Measurements from ENCODE around the gene KDM4B. TPM values are rescaled to one million over a fixed set of nuclear protein-coding genes. Genes with fewer than 3 reads are reported as not detected.

KDM4B gene
- total and polyA plus RNA-seq, 2 of the 8 experiments (the other 6 are each of a cell fraction or from before 2014, with no cell fraction given): 12.0 to 31.9 TPM

DNA sequence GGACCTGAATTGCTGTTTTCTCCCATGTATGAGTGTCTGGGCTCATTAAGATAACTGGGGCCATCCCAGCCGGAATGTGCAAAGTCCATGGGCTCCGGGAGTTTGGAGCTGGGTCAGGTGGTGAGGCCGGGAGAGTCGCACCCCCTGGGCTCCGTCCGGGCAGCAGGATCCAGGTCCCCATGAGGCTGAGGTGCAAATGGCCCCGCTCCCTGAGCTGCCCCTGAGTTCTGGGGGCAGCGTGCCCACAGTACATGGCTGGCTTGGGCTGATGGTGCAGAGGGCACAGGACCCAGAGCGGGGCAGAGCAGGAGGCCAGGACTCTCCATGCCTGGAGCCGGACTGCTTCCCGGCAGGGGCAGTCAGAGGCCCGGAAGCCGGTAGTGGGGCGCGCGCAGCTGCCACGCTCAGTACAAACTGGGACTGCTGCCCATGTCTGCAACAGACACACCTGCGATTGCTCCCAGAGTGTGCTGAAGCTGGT is 136.0 kb downstream of the KDM4B start:
- 92% methylated on average over 18 of the region's 18 CpGs; no CpG with 5 or more reads in 1 of the 2 experiments for WGBS, 2 experiments (ENCODE audit: extremely low coverage in 1 of 2, insufficient coverage in 1 of 2, insufficient read length in 1 of 2, insufficient replicate concordance in 2 of 2, low coverage in 1 of 2, low lambda C conversion rate in 2 of 2, missing lambda C conversion rate in 1 of 2)
- H2BK120ac ChIP-seq (replicated peaks; ENCODE audit: low read depth, low read length): no peak overlapping the region
- no peak overlapping the region for H3K23ac ChIP-seq (ENCODE audit: insufficient read length)
- H3K36me3 ChIP-seq (ENCODE audit: control insufficient read depth in 2 of 4, insufficient read depth in 4 of 4, low read length in 3 of 4): no peaks in the 10 kb centered on the region
- H3K14ac ChIP-seq (ENCODE audit: insufficient read length): no peak overlapping the region
- no peaks in the 10 kb centered on the region for H3K23me2 ChIP-seq (ENCODE audit: low read depth, low read length)
- peaks cover 2% of the 10 kb centered on the region in 2 experiments; a peak in 3 of 4 replicates for H3K9me3 ChIP-seq (ENCODE audit: insufficient read depth in 2 of 2, low read depth in 1 of 2, low read length in 1 of 2)
- TF ChIP-seq TAF7 (optimal IDR thresholded peaks at IDR 0.05; ENCODE audit: borderline replicate concordance, low read depth, low read length): no peak
- no peaks in the 10 kb centered on the region for H3K27me3 ChIP-seq (replicated peaks in 1 of 4; ENCODE audit: control insufficient read depth in 3 of 4, extremely low read depth in 1 of 4, insufficient read depth in 3 of 4, low read length in 3 of 4)
- no peak overlapping the region for H3K4ac ChIP-seq (replicated peaks; ENCODE audit: insufficient read length, low read depth, low read length)
- no peak overlapping the region for H3K9ac ChIP-seq (replicated peaks in 1 of 4; ENCODE audit: extremely low read depth in 1 of 4, low read depth in 3 of 4, low read length in 3 of 4)
- H3K4me3 ChIP-seq (ENCODE audit: extremely low read depth in 1 of 4, insufficient read depth in 2 of 4, low read depth in 3 of 4, low read length in 4 of 4): no peak overlapping the region
- peaks cover 0 to 2% of the 10 kb centered on the region in 2 experiments for H4K20me1 ChIP-seq (replicated peaks in 1 of 2; ENCODE audit: control insufficient read depth in 1 of 2, insufficient read depth in 2 of 2, low read length in 2 of 2)
- no peak overlapping the region for H3K18ac ChIP-seq (ENCODE audit: extremely low read depth, low read length)
- H2BK20ac ChIP-seq (ENCODE audit: low read length): no peak overlapping the region
- POLR2A ChIA-PET (ENCODE audit: partially characterized antibody): no interaction called here
- CTCF ChIA-PET (ENCODE audit: partially characterized antibody): interaction anchor here (0.9 to 9.5 kb wide), 10 partner anchors 8 to 104 kb away, joined by 3 to 73 read pairs (median 5); no protein-coding TSS in a partner anchor
- no peak overlapping the region for H2BK12ac ChIP-seq (ENCODE audit: low read depth, low read length)
- H3K4me2 ChIP-seq (ENCODE audit: insufficient read depth in 1 of 2, low read depth in 2 of 2, low read length in 2 of 2): no peak overlapping the region
- no peak overlapping the region for H4K91ac ChIP-seq (replicated peaks; ENCODE audit: insufficient read length, low read length)
- H2BK5ac ChIP-seq (ENCODE audit: low read depth, low read length): no peak overlapping the region
- no peak overlapping the region for H3K56ac ChIP-seq (replicated peaks; ENCODE audit: insufficient read length, low read depth, low read length)
- no peak overlapping the region for H4K5ac ChIP-seq (ENCODE audit: insufficient read length, low read depth, low read length)
- DNase-seq (ENCODE audit: low read depth in 1 of 2, low spot score in 2 of 2) (no peak), FAIRE-seq (no peak)
- H3K4me1 ChIP-seq (replicated peaks in 1 of 4; ENCODE audit: control insufficient read depth in 3 of 4, insufficient read depth in 4 of 4, low read length in 3 of 4): peaks cover 0 to 6% (median 3%) of the 10 kb centered on the region in 4 experiments; a peak in 3 of 7 replicates
- H4K8ac ChIP-seq (ENCODE audit: extremely low read depth, insufficient read depth, low read length): no peak overlapping the region
- no peak overlapping the region for H2AFZ ChIP-seq (ENCODE audit: low read length)
- H2AK5ac ChIP-seq (ENCODE audit: low read depth, low read length): no peak overlapping the region
- no peaks in the 10 kb centered on the region for H3K79me2 ChIP-seq (ENCODE audit: control insufficient read depth in 1 of 2, insufficient read depth in 2 of 2, low read length in 2 of 2)
- H3K27ac ChIP-seq (ENCODE audit: low read depth, low read length): no peak overlapping the region
- no peak overlapping the region for H2BK15ac ChIP-seq (ENCODE audit: low read length)
- H3K79me1 ChIP-seq (ENCODE audit: low read depth, low read length): no peaks in the 10 kb centered on the region
